ENCODE data around the gene SBF1. TPM values are rescaled to one million over a fixed set of nuclear protein-coding genes. Genes with fewer than 3 reads are reported as not detected.

Gene SBF1
- total RNA-seq, 2 experiments from 2014 or later = 97.6 TPM

DNA sequence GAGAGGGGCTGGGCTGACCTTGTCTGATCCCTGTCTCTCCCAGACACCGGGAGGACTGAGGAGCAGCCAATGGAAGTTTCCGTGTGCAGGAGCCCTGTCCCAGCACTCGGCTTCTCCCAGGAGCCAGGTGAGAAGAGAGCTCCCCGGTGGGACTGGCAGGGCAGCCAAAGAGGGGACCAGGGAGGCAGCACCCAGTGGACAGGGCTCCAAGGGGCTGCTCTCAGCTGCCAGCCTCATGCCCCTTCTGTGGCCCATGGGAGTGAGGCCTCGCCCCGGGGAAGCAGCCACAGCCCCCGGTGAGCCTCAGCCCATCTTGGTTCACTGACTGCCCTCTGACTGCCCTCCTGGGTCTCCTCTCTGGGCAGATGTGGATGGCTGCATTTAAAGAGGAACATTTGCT lies 43.8 kb upstream of the SBF1 start:
- no peaks in the 10 kb centered on the region for H3K27me3 Mint-ChIP-seq
- H3K4me3 Mint-ChIP-seq = no peak overlapping the region
- ChIA-PET POLR2A (interaction anchor here (1.9 kb wide), 1 partner anchor 10 kb away, joined by 7 read pairs; the partner anchor contains the start of genes LMF2 and NCAPH2), CTCF (interaction anchor here (1.4 kb wide), 1 partner anchor 45 kb away, joined by 5 read pairs; the partner anchor contains the start of gene SYCE3)
- H3K9me3 Mint-ChIP-seq (ENCODE audit: low read depth) = no peaks in the 10 kb centered on the region
- H3K36me3 Mint-ChIP-seq (ENCODE audit: low read depth) = peaks cover 42% of the 10 kb centered on the region
- DNase-seq (no peak), ATAC-seq (no peak)
- H3K27ac Mint-ChIP-seq = no peak overlapping the region
- peaks cover 18% of the 10 kb centered on the region for H3K4me1 Mint-ChIP-seq
- intact Hi-C loops (cut with DNase I, micrococcal nuclease) = no loop called here

DNA sequence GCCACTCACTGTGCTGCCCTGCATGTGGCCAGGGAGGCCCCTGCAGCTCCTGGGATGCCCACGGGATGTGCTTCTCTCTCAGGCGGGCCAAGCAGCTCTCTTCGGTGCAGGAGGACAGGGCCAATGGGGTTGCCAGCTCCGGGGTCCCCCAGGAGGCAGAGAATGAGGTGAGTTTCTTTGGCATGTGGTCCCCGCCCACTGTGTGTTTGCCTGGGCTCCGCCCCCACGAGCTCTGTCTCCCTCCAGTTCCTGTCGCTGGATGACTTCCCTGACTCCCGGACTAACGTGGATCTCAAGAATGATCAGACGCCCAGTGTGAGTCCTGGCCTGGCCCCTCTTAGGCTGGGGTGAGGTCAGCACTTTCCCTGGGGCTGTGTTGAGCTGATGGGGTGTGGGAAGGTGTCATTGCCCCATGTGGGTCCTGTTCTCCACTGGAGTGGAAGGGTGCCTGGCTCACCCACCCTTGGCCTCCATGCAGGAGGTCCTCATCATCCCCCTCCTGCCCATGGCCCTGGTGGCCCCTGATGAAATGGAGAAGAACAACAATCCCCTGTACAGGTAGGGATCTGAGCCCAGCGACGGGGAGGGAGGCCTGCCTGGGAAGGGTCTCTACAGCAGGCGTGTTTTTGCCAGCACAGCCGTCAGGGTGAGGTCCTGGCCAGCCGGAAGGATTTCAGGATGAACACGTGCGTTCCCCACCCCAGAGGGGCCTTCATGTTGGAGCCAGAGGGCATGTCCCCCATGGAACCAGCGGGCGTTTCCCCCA lies 42.8 kb upstream of the SBF1 start:
- Mint-ChIP-seq H3K9me3 (ENCODE audit: low read depth) (no peaks in the 10 kb centered on the region), H3K4me1 (peaks cover 17% of the 10 kb centered on the region), H3K36me3 (ENCODE audit: low read depth) (peaks cover 39% of the 10 kb centered on the region), H3K27ac (no peak overlapping the region), H3K27me3 (no peaks in the 10 kb centered on the region), H3K4me3 (no peak overlapping the region)
- ATAC-seq (no peak), DNase-seq (no peak)
- intact Hi-C loops (cut with DNase I, micrococcal nuclease) = no loop called here
- CTCF ChIA-PET = no interaction called here
- POLR2A ChIA-PET = interaction anchor here (1.3 kb wide), 1 partner anchor 8 kb away, joined by 5 read pairs; the partner anchor contains the start of gene SCO2

GRCh38 chr22:50516891-50517290 lies 42.1 kb upstream of the SBF1 start:
- intact Hi-C loops (cut with DNase I, micrococcal nuclease) = no loop called here
- ChIA-PET POLR2A (interaction anchor here (1.3 kb wide), 1 partner anchor 9 kb away, joined by 5 read pairs; the partner anchor contains the start of gene SCO2), CTCF (no interaction called here)
- no peak overlapping the region for H3K4me3 Mint-ChIP-seq
- H3K4me1 Mint-ChIP-seq = peaks cover 24% of the 10 kb centered on the region
- no peaks in the 10 kb centered on the region for H3K9me3 Mint-ChIP-seq (ENCODE audit: low read depth)
- H3K36me3 Mint-ChIP-seq (ENCODE audit: low read depth) = peaks cover 45% of the 10 kb centered on the region
- no peak overlapping the region for H3K27ac Mint-ChIP-seq
- DNase-seq (no peak), ATAC-seq (no peak)
- H3K27me3 Mint-ChIP-seq = no peaks in the 10 kb centered on the region

DNA sequence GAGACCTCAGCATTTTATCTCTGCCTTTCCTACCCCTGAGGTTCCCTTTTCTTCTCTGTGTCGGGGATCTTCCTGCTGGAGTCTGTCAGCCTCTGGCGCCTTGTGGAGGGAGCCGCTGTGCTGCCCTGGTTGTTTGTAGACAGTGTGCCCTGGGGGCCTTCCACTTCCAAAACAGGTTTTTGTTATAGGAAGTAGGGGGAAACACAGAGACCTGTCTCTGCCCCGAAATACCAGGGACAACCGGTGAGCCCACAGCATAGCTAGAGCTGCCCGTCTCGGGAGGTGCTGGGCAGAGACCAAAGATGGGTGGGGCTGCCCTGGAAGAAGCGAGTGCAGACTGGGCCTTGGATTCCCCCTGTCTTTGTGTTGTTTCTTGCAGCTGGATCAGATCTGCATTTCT lies 41.2 kb upstream of the SBF1 start:
- H3K4me1 Mint-ChIP-seq = peaks cover 24% of the 10 kb centered on the region
- intact Hi-C loops (cut with DNase I, micrococcal nuclease) = no loop called here
- H3K36me3 Mint-ChIP-seq (ENCODE audit: low read depth) = peaks cover 46% of the 10 kb centered on the region
- no peaks in the 10 kb centered on the region for H3K27me3 Mint-ChIP-seq
- no peaks in the 10 kb centered on the region for H3K9me3 Mint-ChIP-seq (ENCODE audit: low read depth)
- ChIA-PET POLR2A (interaction anchor here (3.2 kb wide), 1 partner anchor 9 kb away, joined by 10 read pairs; the partner anchor contains the start of gene SCO2), CTCF (interaction anchor here (1.3 to 1.4 kb wide), 2 partner anchors 9 to 14 kb away, joined by 4 to 8 read pairs; partner anchors contain the start of gene SCO2)
- DNase-seq (no peak), ATAC-seq (no peak)
- H3K27ac Mint-ChIP-seq = no peak overlapping the region
- H3K4me3 Mint-ChIP-seq = no peak overlapping the region

DNA sequence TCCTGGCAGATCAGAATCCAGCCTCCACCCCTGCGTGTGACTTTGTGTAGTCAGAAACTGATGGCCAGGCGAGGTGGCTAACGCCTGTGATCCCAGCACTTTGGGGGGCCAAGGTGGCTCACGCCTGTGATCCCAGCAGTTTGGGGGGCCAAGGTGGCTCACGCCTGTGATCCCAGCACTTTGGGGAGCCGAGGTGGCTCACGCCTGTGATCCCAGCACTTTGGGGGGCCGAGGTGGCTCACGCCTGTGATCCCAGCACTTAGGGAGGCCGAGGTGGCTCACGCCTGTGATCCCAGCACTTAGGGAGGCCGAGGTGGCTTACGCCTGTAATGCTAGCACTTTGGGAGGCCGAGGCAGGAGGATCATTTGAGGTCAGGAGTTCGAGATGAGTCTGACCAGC lies 38.3 kb upstream of the SBF1 start:
- Mint-ChIP-seq H3K36me3 (ENCODE audit: low read depth) (peaks cover 50% of the 10 kb centered on the region), H3K9me3 (ENCODE audit: low read depth) (no peaks in the 10 kb centered on the region), H3K4me3 (no peak overlapping the region), H3K27ac (no peak overlapping the region), H3K27me3 (no peaks in the 10 kb centered on the region), H3K4me1 (peaks cover 38% of the 10 kb centered on the region)
- POLR2A ChIA-PET = interaction anchor here (3.2 kb wide), 1 partner anchor 12 kb away, joined by 10 read pairs; the partner anchor contains the start of gene SCO2
- no peak for DNase-seq
- no peak for ATAC-seq
- CTCF ChIA-PET = interaction anchor here (1.3 to 1.6 kb wide), 2 partner anchors 13 to 53 kb away, joined by 5 to 12 read pairs; partner anchors contain the start of gene SCO2
- intact Hi-C loops (cut with DNase I, micrococcal nuclease) = no loop called here

GRCh38 chr22:50508897-50509296 lies 34.1 kb upstream of the SBF1 start:
- Mint-ChIP-seq H3K36me3 (ENCODE audit: low read depth) (peaks cover 30% of the 10 kb centered on the region), H3K27ac (peak overlapping the region; percentile 95), H3K4me3 (peak overlapping the region; percentile 85), H3K27me3 (no peaks in the 10 kb centered on the region), H3K9me3 (ENCODE audit: low read depth) (no peaks in the 10 kb centered on the region), H3K4me1 (peaks cover 27% of the 10 kb centered on the region)
- intact Hi-C loops (cut with DNase I, micrococcal nuclease) = loop anchor here (1.0 to 10.0 kb wide), 16 partner anchors 16 to 656 kb away; partner anchors contain the start of genes CHKB (in 2 of the 2), SCO2 (in 2 of the 2), TUBGCP6 (in 2 of the 2) and ARSA (in 1 of the 2)
- CTCF ChIA-PET = interaction anchor here (0.6 to 5.7 kb wide), 11 partner anchors 11 to 263 kb away, joined by 3 to 76 read pairs (median 4); partner anchors contain the start of genes KLHDC7B, SCO2 and SYCE3
- ATAC-seq (no peak), DNase-seq (no peak)
- POLR2A ChIA-PET = interaction anchor here (1.5 to 3.6 kb wide), 5 partner anchors 10 to 30 kb away, joined by 7 to 65 read pairs (median 9); partner anchors contain the start of gene SCO2

DNA sequence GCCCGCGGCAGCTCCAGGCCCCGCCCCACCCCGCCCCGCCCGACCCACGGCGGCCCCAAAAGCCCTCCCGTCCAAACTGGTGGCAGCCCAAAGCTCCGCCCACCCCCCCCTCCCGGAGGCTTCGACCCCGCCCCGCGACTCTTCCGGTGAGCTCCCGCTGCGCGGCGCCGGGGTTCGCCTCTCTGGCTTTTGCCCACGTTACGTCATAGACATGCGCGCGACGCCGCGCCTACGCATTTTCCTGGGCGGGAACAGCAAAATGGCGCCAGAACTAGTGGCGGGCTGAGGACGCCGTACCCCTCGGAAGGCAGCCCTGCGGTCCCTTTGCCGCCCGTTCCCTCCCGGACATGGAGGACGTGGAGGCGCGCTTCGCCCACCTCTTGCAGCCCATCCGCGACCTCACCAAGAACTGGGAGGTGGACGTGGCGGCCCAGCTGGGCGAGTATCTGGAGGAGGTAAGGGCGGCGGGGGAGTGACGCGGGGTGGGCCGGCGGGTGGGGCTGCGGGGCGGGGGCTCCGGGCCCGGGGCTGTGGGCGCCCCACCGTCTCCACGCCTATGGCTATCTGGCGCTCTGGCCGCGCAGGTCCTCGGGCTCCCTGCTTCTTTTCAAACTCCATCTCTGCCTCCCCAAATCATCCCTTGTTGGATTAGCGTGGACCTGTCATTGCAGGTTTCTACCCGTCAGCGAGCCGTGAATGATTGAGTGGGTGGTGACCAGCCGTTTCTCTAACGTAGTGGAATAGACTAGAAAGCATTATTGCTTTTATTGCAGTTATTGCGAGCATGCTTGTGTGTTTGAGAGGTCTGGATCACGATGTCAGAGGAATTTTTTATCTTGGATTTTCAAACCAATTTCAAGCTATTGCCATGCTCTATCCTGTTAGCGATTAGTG lies 33.4 kb upstream of the SBF1 start, which contains the start of gene NCAPH2:
Gene NCAPH2, plus strand, starts transcription at position 234 of the 894 bp plus-strand sequence. Its CDS starts 114 bp downstream, at position 348.
- Mint-ChIP-seq H3K9me3 (ENCODE audit: low read depth) (no peaks in the 10 kb centered on the region), H3K4me1 (peaks cover 23% of the 10 kb centered on the region), H3K27me3 (no peaks in the 10 kb centered on the region), H3K4me3 (peak within 1 kb of the TSS; percentile 91), H3K36me3 (ENCODE audit: low read depth) (peaks cover 26% of the 10 kb centered on the region), H3K27ac (peak within 1 kb of the TSS; percentile 95)
- POLR2A ChIA-PET = interaction anchor here (0.6 to 3.6 kb wide), 10 partner anchors 10 to 118 kb away, joined by 3 to 65 read pairs (median 8); partner anchors contain the start of genes CHKB and SCO2
- ATAC-seq (peak; percentile 79), DNase-seq (peak; percentile 99)
- intact Hi-C loops (cut with DNase I, micrococcal nuclease) = loop anchor here (1.0 to 10.0 kb wide), 19 partner anchors 17 to 655 kb away; partner anchors contain the start of genes CHKB (in 2 of the 2), SCO2 (in 2 of the 2), TUBGCP6 (in 2 of the 2) and ADM2 (in 1 of the 2)
- CTCF ChIA-PET = interaction anchor here (0.6 to 5.7 kb wide), 17 partner anchors 10 to 262 kb away, joined by 3 to 76 read pairs (median 4); partner anchors contain the start of genes CHKB, KLHDC7B, SCO2 and SYCE3

- ChIA-PET CTCF (interaction anchor here (0.6 to 5.7 kb wide), 8 partner anchors 9 to 122 kb away, joined by 3 to 76 read pairs (median 4); partner anchors contain the start of genes CHKB, SCO2 and SYCE3), POLR2A (interaction anchor here (0.6 to 3.6 kb wide), 10 partner anchors 9 to 119 kb away, joined by 3 to 65 read pairs (median 8); partner anchors contain the start of genes CHKB and SCO2)
- Mint-ChIP-seq H3K4me3 (peak within 1 kb of the TSS; percentile 91), H3K9me3 (ENCODE audit: low read depth) (no peaks in the 10 kb centered on the region), H3K27me3 (no peaks in the 10 kb centered on the region), H3K4me1 (peaks cover 19% of the 10 kb centered on the region), H3K27ac (peak within 1 kb of the TSS; percentile 95), H3K36me3 (ENCODE audit: low read depth) (peaks cover 21% of the 10 kb centered on the region)
- intact Hi-C loops (cut with DNase I, micrococcal nuclease) = loop anchor here (1.0 to 10.0 kb wide), 5 partner anchors 26 to 263 kb away; partner anchors contain the start of genes ADM2 (in 1 of the 2), SBF1 (in 1 of the 2) and TUBGCP6 (in 1 of the 2)
- peak; percentile 98 for DNase-seq
- ATAC-seq = peak; percentile 83
Measured at GRCh38 chr22:50507421-50507990, 32.7 kb upstream of the SBF1 start, which contains the start of gene LMF2. Gene LMF2, minus strand, starts transcription at chr22:50507702. Its CDS starts 27 bp downstream, at chr22:50507675.

GRCh38 chr22:50506611-50507420 lies 32.0 kb upstream of the SBF1 start:
- Mint-ChIP-seq H3K9me3 (ENCODE audit: low read depth) (no peaks in the 10 kb centered on the region), H3K36me3 (ENCODE audit: low read depth) (peaks cover 17% of the 10 kb centered on the region), H3K27ac (peak overlapping the region; percentile 91), H3K4me1 (peaks cover 13% of the 10 kb centered on the region), H3K4me3 (peak overlapping the region; percentile 91), H3K27me3 (no peaks in the 10 kb centered on the region)
- POLR2A ChIA-PET = interaction anchor here (1.2 kb wide), 1 partner anchor 19 kb away, joined by 3 read pairs; the partner anchor contains the start of gene SCO2
- CTCF ChIA-PET = interaction anchor here (1.0 to 5.7 kb wide), 2 partner anchors 18 to 37 kb away, joined by 3 to 76 read pairs; partner anchors contain the start of gene SCO2
- ATAC-seq = no peak
- intact Hi-C loops (cut with DNase I, micrococcal nuclease) = loop anchor here (1.0 to 10.0 kb wide), 5 partner anchors 26 to 262 kb away; partner anchors contain the start of genes ADM2 (in 1 of the 2), SBF1 (in 1 of the 2) and TUBGCP6 (in 1 of the 2)
- DNase-seq = no peak

Data from activated CD4-positive, alpha-beta T cell treated with anti-CD3 and anti-CD28 coated beads for 36 hours (primary cell).